ENCODE measurements around the gene NPY. TPM values are rescaled to one million over a fixed set of nuclear protein-coding genes. Genes with fewer than 3 reads are reported as not detected.
A peak's percentile ranks its signal among the peaks of the same experiment; 100 is the strongest.
"Not testable (repeated sequence)": the region's sequence is repeated elsewhere in the genome, so short reads cannot be mapped to it uniquely, and the experiment has no call there.

NPY gene
- total RNA-seq (2014; rRNA removed; shearing (Covaris generic)): not detected in 2 replicates

DNA sequence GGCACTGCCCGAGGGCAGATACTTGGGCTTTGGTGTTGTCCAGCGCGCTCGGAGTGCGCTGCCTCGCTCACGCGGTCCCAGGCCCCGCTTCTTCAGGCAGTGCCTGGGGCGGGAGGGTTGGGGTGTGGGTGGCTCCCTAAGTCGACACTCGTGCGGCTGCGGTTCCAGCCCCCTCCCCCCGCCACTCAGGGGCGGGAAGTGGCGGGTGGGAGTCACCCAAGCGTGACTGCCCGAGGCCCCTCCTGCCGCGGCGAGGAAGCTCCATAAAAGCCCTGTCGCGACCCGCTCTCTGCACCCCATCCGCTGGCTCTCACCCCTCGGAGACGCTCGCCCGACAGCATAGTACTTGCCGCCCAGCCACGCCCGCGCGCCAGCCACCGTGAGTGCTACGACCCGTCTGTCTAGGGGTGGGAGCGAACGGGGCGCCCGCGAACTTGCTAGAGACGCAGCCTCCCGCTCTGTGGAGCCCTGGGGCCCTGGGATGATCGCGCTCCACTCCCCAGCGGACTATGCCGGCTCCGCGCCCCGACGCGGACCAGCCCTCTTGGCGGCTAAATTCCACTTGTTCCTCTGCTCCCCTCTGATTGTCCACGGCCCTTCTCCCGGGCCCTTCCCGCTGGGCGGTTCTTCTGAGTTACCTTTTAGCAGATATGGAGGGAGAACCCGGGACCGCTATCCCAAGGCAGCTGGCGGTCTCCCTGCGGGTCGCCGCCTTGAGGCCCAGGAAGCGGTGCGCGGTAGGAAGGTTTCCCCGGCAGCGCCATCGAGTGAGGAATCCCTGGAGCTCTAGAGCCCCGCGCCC is at the start of gene NPY:
NPY (plus strand) TSS at position 294 of the 802 bp plus-strand sequence. CDS start 1,051 bp downstream, outside the sequence.
- no peak for DNase-seq (ENCODE audit: low read depth)

DNA sequence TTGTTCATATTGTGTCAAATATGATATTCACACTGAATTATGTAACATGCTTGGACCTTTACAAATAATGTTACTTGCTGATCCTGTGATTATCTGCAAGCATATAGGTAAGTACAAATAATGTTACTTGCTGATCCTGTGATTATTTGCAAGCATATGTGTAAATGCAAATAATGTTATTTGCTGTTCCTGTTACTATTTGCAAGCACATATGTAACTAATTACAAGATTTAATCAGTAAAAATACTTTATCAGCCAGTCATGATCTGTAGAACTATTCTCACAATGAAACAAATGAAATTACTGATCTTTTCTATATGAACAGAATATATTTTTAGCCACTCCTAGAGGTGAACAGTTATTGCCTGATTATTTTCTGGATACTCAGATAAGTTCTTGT is 44.7 kb upstream of the NPY start:
- DNase-seq (ENCODE audit: low read depth): no peak

DNA sequence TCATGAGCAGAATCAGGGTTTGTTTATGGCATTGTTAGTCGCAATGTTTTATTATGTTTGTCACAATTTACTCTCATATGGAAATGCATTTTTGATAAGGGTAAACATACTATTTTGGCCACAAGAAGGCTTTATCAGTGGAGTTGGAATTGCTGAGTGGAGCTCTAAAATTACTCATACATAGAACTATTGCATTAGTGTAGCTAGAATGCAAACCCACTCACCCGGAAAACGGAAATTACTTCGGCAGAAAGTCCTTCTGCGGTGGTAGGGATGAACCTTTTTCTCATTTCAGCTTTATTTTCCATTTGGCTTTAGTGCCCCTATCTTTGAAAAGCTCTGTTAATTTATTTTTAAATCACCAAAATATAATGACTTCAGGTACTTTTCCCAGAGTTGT is 42.8 kb upstream of the NPY start:
- DNase-seq (ENCODE audit: low read depth): no peak

DNA sequence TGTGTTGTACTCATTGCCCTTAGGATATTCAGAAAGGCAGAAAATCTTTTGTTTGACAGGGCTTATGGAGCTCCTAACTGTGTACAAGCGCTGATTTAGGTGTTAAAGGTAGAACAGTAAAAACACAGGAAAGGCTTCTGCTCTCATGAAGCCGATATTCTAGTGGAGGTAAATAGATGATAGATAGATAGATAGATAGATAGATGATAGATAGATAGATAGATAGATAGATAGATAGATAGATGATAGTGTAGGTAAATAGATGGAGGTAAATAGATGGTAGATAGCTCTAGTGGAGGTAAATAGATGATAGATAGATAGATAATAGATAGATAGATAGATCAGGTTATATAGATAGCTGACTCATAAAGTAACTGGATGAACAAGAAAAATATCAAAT is 39.4 kb upstream of the NPY start:
- no peak for DNase-seq (ENCODE audit: low read depth)

DNA sequence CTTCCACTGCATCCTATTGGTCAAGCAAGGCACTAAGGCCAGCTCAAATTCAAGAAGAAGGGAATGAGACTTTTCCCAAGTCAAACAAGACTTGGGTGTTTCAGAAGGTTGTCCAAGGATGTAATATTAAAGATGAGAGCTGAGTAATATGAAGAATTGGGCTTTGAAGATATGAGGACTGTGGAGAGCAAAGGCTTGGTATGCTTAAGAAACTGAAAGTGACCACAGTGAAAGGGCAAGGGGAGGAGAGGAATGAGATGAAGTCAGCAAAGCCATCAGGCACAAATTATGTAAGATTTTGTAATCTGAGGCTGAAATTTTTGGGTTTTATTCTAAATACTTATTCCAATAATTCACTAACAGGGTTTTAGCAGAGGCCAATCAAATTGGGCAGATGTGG is 38.6 kb upstream of the NPY start:
- DNase-seq (ENCODE audit: low read depth): no peak

DNA sequence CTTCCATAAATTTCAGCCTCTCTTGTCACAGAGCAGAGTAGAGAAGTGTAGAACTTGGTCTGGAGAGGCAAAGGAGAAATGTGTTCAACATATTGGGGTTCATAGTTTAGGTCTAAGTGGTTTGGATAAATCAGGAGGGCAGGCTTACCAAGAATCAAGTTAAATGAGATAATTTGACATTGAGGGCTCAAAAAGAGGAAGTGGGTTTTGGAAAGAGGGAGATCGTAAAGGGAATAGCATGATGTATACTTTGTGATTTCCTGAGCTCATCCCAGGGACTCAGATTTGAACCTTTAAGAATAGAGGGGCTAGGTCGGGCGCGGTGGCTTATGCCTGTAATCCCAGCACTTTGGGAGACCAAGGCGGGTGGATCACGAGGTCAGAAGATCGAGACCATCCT is 34.7 kb upstream of the NPY start:
- no peak for DNase-seq (ENCODE audit: low read depth)

DNA sequence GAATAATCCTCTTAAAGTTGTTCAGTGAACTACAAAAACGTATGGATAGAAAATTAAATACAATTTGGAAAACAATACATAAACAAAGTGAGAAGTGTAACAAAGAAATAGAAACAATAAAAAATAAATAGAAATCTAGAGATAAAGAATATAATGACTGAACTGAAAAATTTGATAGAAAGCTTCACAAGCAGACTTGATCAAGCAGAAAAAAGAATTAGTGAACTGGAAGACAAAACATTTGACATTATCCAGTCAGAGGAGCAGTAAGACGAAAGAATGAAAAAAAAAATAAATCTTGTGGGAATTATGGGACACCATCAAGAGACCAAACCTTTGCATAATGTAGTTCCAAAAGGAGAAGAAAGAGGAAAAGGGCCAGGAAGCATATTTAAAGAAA is 32.4 kb upstream of the NPY start:
- no peak for DNase-seq (ENCODE audit: low read depth)

DNA sequence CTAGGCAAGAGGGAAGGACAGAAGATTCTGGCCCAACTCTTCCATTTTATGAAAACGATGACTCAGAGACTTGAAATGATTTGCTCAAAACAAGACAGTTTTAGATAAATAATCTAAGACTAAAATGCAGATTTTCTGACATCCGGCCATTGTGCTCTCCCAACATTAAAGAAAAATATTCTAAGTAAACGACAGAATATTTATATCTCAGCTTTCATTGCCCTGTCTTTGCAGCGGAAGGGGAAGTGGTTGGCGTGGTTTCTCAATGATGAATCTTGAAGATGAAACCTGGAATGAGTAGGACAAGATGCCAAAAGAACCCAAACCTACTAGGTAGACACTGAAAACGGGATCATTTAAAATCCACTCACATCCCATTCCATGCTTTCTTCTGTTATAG is 28.9 kb upstream of the NPY start:
- no peak for DNase-seq (ENCODE audit: low read depth)

DNA sequence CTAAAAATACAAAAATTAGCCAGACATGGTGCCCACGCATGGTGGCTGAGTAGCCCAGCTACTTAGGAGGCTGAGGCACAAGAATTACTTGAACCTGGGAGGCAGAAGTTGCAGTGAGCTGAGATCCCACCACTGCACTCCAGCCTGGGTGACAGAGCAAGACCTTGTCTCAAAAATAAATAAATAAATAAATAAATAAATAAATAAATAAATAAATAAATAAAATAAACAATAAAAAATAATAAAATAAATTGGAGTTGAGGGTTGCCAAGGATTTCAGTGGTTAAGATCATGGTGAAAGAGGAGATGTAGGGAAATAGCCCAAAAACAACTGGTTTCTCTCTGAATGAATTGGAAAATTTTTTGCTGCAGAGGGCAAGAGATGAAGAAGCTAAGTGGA is 25.7 kb upstream of the NPY start:
- DNase-seq (ENCODE audit: low read depth): not testable (repeated sequence)

DNA sequence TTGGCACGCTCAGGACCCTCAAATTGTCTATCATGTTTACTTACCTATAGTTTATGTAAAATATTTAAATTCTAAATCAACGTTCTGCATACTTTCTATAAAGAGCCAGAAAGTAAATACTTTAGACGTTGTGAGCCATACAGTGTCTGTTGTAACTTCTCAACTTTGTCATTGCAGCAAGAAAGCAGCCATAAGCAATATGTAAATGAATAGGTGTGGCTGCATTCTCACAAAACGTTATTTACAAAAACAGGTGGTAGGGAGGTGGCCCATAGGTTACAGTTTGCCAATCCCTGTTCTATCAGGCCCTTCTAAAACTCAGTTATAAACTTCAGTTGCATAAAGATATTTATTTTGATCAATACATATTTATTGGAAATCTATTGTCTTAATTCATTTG is 12.1 kb upstream of the NPY start:
- DNase-seq (ENCODE audit: low read depth): no peak

DNA sequence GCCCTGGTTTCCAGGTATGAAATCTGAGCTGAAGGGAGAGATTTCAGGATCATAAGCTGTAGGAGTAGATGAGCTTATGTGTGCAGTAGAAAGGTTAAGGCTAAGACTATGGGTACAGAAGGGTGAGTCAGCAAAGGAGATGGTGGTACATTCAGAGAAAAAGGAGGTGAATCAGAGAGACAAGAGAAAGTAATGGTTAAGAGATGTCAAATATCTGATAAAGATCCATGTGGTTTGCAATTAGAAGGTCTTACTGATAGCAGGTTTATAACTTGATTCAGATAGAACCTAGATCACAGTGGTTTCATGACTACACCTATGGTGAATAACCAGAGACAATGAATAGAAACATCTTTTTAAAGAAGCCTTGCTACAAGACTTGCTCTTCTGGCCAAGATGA is 4.5 kb upstream of the NPY start:
- DNase-seq (ENCODE audit: low read depth): no peak

DNA sequence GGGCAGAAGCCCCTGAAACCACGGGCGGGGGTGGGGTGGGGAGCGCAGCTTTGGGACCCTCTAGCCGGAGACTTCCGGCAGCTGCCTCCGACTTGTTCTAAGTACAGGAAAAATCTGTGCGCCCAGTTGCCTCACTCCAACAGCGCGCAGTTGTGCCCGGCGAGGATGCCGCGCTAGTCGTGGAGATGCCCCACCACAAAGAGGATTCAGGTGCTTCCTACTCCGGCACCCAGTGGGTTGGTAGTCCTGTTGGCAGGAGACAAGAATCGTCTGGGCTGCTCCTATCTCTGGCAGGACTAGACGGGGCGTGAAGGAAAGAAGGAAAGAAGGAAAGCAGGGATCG is 465 bp upstream of the NPY start:
- DNase-seq (ENCODE audit: low read depth): no peak

DNA sequence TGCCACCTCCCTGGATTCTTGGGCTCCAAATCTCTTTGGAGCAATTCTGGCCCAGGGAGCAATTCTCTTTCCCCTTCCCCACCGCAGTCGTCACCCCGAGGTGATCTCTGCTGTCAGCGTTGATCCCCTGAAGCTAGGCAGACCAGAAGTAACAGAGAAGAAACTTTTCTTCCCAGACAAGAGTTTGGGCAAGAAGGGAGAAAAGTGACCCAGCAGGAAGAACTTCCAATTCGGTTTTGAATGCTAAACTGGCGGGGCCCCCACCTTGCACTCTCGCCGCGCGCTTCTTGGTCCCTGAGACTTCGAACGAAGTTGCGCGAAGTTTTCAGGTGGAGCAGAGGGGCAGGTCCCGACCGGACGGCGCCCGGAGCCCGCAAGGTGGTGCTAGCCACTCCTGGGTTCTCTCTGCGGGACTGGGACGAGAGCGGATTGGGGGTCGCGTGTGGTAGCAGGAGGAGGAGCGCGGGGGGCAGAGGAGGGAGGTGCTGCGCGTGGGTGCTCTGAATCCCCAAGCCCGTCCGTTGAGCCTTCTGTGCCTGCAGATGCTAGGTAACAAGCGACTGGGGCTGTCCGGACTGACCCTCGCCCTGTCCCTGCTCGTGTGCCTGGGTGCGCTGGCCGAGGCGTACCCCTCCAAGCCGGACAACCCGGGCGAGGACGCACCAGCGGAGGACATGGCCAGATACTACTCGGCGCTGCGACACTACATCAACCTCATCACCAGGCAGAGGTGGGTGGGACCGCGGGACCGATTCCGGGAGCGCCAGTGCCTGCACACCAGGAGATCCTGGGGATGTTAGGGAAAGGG is 913 bp downstream of the NPY start:
- DNase-seq (ENCODE audit: low read depth): no peak

DNA sequence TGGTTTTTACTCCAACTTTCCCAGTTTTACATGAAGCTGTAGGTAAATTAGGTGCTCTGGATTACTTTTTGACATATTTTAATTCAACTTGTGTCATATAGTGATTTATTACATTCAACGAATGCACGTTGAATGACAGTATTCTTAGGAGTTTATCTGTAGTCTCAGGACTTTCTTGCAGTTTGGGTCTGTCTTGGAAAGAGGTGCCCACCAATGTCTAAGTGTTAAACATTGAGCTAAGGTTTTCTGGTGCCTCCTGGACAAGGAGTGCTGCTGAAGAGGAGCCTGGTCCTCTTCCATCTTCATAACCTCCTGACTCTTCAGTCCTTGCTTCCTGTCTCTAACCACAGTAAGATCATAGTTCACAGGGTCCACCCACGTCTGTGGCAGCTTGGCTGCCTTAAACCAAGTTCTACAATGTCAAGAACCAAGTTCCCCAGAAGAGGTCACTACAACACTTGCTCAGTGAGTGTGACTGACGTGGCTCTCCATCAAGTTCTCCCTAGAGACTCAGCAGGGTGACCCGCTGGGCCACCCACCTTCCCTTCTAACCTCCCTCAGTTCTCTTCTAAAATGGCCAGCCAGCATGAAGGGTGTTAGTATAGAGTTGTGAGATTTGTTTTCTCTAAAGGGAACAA is 6.1 kb downstream of the NPY start:
- DNase-seq (ENCODE audit: low read depth): peak; percentile 63

DNA sequence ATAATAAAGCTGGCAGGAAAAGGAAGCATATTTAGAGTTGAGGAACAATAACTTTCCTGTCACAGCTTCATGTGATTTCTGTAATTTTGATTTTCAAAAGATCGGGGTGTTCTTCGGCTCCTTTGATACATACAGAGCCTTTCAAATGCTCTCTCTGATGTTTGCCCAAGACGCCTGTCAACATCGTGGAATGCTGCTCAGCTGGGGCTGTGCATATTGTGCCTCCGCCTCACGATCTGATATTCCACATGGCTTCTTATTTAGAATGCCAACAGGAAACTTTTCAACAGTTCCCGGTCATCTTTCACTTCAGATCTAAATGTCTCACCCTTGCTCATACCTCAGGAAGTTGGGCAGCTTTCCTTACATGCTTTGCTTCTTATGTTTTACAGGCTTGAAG is 7.3 kb downstream of the NPY start:
- no peak for DNase-seq (ENCODE audit: low read depth)

DNA sequence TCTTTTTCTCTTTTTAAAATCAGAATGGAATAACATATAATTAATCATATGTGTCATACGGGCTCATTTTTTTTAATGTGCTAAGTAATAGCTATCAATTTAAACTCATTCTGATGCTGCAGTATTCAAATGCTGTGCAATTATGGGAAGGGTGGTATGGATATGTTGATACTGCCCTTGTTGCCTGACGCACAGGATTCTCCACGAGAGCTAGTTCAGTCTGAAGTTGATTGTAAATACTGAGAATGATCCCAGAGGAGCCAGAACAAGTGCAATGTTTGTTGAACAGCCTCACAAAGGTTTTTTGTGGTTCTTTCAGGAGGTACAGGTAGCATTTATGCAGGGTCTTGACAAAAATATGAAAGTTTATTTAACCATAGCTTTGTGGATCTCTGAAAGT is 13.4 kb downstream of the NPY start:
- no peak for DNase-seq (ENCODE audit: low read depth)

DNA sequence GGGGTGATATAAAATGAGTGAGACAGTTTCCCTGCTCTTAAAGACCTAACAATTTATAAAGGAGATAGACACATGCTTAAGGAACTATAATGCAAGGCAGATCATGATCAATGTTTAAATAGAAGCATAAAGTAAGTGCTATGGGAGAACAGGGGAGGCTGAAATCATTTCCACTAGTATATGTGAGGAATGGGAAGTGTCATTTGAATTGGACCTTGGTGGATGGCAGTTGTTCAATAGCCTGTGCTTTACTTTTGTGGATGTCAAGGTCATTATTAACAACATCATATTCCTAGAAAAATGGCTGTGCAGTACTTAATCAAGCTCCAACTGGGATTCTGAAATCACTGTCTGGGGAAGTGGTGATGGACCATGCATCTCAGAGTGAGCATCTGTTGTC is 14.7 kb downstream of the NPY start:
- no peak for DNase-seq (ENCODE audit: low read depth)

DNA sequence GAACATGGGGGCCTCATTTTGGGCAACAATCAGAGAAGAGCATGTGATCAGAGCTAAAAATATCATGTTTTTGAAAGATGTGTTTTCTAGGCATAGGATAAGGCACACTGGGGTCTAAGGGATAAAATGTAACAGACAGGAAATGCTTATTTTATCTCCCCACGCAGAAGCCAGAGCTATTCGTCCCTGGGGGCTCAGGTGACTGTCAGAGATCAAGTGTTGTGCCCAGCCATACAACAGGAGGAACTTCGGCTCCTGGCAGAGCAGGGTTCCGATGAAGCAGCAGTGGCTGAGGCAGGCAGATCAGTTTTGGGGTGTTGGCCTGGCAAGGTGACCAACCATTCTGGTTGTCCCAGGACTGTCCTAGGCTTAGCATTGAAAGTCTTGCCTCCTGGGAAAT is 15.2 kb downstream of the NPY start:
- no peak for DNase-seq (ENCODE audit: low read depth)

DNA sequence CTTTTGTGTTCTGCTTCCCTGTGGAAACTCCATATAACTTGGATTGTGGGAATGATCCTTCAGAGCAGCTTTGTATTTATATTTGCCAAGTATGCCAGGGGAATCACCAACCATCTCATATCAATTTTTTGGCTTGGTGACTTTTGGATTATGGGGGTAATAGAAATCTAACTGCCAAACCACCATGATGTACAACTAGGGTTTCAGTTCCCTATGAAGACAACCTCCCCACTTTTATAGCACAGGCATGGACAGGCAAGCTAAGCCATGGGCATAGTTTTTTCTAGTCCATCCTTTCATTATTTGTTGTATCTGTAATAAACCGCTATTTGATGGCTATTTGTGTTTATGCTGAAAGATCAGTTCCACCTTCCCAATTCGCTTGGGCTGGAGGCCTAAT is 17.7 kb downstream of the NPY start:
- no peak for DNase-seq (ENCODE audit: low read depth)

DNA sequence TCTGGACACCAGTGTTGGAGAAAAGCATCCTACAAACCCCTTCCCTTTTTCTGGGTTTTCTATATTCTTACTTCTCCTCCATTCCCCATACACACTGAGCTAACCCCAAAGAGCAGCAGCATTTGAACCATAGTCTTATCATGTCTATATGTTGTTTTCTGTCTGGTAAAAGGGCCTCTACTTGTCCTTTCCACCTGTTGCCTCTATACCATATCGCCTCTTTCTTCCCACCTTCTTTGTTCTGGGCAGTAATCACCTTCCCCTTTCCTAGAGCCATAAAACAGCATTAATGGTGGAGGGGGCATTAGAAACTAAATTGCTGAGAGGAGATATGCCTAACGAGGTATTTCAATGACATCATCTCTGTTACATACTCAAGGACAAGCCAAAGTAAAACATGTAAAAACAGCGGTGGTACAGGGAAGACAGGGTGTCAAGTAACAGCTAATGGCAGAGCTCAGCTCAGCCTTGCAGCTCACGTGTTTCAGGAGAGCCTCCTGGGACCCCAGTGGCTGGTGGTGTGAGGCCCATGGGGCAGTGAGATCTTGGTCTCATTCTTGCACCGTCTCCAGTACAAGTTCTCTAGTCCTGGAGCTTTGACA is 20.6 kb downstream of the NPY start:
- no peak for DNase-seq (ENCODE audit: low read depth)

DNA sequence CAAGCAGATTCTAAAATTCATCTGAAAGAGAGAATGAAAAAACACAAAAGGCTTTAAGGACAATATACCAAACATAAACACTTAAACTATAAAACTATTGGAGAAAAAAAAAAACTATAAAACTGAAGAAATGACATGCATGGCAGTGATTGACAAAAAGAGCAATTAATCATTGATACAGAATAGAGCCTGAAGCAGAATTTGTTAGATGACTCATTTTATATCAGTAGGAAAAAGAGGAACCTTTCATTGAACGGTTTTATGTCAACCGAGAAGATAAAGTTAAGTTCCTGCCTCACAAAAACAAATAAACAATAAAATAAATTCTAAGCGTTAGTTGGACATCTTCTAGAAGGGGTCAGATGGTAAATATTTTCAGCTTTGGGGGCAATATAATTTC is 23.3 kb downstream of the NPY start:
- no peak for DNase-seq (ENCODE audit: low read depth)

DNA sequence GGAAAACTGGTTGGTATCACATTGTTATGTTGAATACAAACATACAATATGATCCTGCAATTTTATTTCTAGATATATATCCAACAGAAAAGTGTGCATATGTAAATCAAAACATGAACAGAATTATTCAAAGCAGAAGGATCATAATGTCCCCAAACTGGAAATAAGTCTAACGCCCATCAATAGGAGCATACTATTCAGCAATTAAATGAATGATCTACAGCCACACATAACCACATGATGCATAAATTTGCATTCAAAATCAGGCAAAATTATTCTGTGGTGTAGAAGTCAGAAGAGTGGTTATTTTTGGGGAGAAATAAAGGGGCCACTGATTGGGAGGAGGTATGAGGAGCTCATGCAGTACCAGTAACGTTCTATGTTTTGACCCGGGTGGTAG is 28.6 kb downstream of the NPY start:
- no peak for DNase-seq (ENCODE audit: low read depth)

DNA sequence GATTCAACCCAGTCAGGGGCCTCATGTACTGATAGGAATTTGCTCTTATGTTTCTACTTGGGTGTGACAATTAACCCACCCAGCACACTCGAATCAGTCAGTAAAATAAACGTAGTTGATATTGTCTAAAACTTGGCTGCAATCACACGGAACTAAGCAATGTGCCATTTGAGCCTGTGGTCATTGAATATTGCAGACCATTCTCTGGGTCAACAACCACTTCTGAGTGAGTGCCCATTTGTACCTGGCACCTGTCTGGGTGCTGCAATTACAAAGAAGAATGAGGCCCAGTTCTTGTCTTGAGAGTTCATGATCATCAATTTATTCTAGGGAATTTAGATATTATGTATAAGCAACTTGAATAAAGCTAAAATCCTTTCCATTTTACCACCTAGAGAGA is 29.8 kb downstream of the NPY start:
- no peak for DNase-seq (ENCODE audit: low read depth)
